PFSK-1 (cell line): Measurements from ENCODE around the gene SLC48A1.

Source experiments
- FOXP2 ChIP-seq: optimal IDR thresholded peaks from 2 replicates; pipeline ENCODE3; 2011; ENCODE audit warnings: borderline replicate concordance, control low read depth, inconsistent platforms; ENCODE audit not compliant: insufficient read depth; ENCODE audit errors: extremely low read length, extremely low read depth
- POLR2AphosphoS5 ChIP-seq: IDR thresholded peaks from 2 replicates; pipeline ENCODE4 v1.6.1; 2012; ENCODE audit warnings: low read depth, mild to moderate bottlenecking, control low read depth, low read length, moderate library complexity
- REST ChIP-seq, 2 experiments: IDR thresholded peaks; 2 replicates each; pipeline versions ENCODE4 v1.6.1 to v1.8.0; 2011 to 2012; ENCODE audit warnings: low read depth in 2 of 2, low read length in 2 of 2, control low read depth in 1 of 2, inconsistent platforms in 1 of 2, mild to moderate bottlenecking in 1 of 2, moderate library complexity in 1 of 2; ENCODE audit not compliant: insufficient read depth in 1 of 2
- SIN3A ChIP-seq: IDR thresholded peaks from 2 replicates; pipeline ENCODE4 v1.6.1; 2012; ENCODE audit warnings: mild to moderate bottlenecking, low read length, moderate library complexity, borderline replicate concordance; ENCODE audit not compliant: insufficient read depth
- TAF1 ChIP-seq: IDR thresholded peaks from 2 replicates; pipeline ENCODE4 v1.6.1; 2012; ENCODE audit warnings: low read length, control low read depth, borderline replicate concordance; ENCODE audit not compliant: insufficient read depth

SLC48A1 gene

DNA sequence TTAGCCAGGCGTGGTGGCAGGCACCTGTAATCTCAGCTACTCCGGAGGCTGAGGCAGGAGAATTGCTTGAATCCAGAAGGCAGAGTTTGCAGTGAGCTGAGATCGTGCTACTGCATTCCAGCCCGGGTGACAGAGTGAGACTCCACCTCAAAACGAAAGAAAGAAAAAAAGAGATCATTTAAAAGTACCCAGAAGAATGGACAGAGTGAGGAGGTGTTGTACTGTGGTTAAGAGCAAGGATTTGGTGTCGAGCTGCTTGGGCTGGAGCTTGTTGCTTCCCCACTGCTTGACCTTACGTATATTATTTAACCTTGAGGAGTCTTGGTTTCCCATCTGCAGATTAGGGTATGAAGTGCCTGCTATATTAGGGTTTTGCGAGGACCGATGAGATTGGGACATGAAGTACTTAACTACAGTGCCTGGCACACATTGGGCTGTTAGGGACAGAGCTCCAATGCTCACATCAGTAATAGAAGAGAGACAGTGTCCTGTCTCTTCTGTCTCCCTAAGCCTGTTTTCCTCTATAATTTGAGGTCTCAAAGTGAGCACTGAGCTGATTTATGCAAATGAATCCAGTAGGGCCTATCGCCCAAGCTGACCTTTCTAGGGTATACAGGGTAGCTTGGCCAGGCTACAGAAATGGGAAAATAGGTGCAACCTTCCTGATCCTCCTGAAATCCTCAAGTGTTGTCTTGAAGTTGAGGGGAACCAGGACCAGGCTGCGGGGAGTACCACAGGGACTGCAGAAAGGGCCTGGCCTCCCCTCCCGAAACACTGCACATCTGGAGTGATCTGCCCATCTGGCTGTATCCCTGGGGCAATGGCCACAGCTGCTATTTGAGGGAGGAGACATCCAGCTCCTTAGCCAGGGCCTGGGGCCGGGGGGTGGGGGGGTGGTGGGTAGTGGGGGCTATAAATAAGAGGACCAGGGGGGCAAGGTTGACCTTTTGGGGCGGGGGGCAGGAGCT is 55.3 kb downstream of the SLC48A1 start:
- no peak for TF ChIP-seq FOXP2
- TF ChIP-seq TAF1, result no peak
- no peak for TF ChIP-seq POLR2AphosphoS5
- no peak for TF ChIP-seq REST (IDR thresholded peaks at IDR 0.05; ENCODE audit: insufficient read depth in 1 of 2, low read depth in 2 of 2, low read length in 2 of 2)
- TF ChIP-seq SIN3A, result no peak

- TF ChIP-seq TAF1 (no peak), SIN3A (no peak), FOXP2 (no peak), POLR2AphosphoS5 (no peak), REST (IDR thresholded peaks at IDR 0.05; ENCODE audit: insufficient read depth in 1 of 2, low read depth in 2 of 2, low read length in 2 of 2) (no peak)
Measured at GRCh38 chr12:47828976-47829482, 56.0 kb downstream of the SLC48A1 start.

GRCh38 chr12:47829584-47829983 is 56.5 kb downstream of the SLC48A1 start:
- TF ChIP-seq SIN3A, result no peak
- TF ChIP-seq REST (IDR thresholded peaks at IDR 0.05; ENCODE audit: insufficient read depth in 1 of 2, low read depth in 2 of 2, low read length in 2 of 2), result no peak
- TF ChIP-seq TAF1, result no peak
- no peak for TF ChIP-seq POLR2AphosphoS5
- TF ChIP-seq FOXP2, result no peak
